K562 (cell line): ENCODE measurements around the gene CCDC187. TPM values are rescaled to one million over a fixed set of nuclear protein-coding genes. Genes with fewer than 3 reads are reported as not detected.

Experiments used
- ATAC-seq: fragments of 200-7000 bp; cut with Tn5 transposase; 3 replicates; pipeline ENCODE4 v1.9.1; 2020; ENCODE audit warnings: moderate library complexity
- BruUV-seq: library from RNA; stranded (reverse); fragments of 400-500 nt; replicated peaks from 2 replicates; lab custom pipeline; 2021; lab: Mats Ljungman, UMichigan
- CTCF ChIA-PET: fragments of 300-600 bp; formaldehyde crosslinking; extraction: SDS; loops from one replicate; lab custom pipeline; 2021; ENCODE audit warnings: low intra/inter-chr PET ratio; lab: Yijun Ruan, JAX
- POLR2A ChIA-PET: fragments of 300-600, 350-650 bp; sonication (Branson Sonifier 250); formaldehyde crosslinking; extraction: SDS; loops from one replicate; lab custom pipeline; 2021; ENCODE audit warnings: antibody characterized with exemption, inconsistent platforms; lab: Yijun Ruan, JAX
- DNase-seq, 4 experiments: peaks; one replicate each; pipeline versions ENCODE4 v3.0.0 to v3.0.0-alpha.2; 2011 to 2018; ENCODE audit warnings: low spot score in 3 of 4, mixed read lengths in 3 of 4; ENCODE audit errors: extremely low read depth in 1 of 4
- FAIRE-seq: peaks from 2 replicates; lab custom pipeline; 2011; peaks lifted over from hg19 to GRCh38; lab: Jason Lieb, UNC
- H2AFZ ChIP-seq: 2 replicates; pipeline ENCODE4 v1.6.0; 2011; ENCODE audit warnings: low read depth, low read length, control low read depth, inconsistent platforms
- H3K27ac ChIP-seq: fragments of 200-600 bp; 3 replicates; pipeline ENCODE4 v1.8.0; 2011; ENCODE audit warnings: low read depth, mild to moderate bottlenecking, control low read depth, inconsistent platforms, low read length, moderate library complexity, mixed read lengths; ENCODE audit errors: extremely low read depth
- H3K27me3 ChIP-seq, 2 experiments: fragments of 300-600 bp in 1 of 2; 2 replicates in 1 of 2; 3 replicates in 1 of 2; pipeline versions ENCODE4 v1.6.0 to v1.8.0; 2011; ENCODE audit warnings: inconsistent platforms in 2 of 2, low read length in 2 of 2, mild to moderate bottlenecking in 1 of 2, mixed read lengths in 1 of 2, moderate library complexity in 1 of 2; ENCODE audit not compliant: control insufficient read depth in 2 of 2, insufficient read depth in 2 of 2
- H3K36me3 ChIP-seq: fragments of 300-600 bp; 3 replicates; pipeline ENCODE4 v1.8.0; 2011; ENCODE audit warnings: mild to moderate bottlenecking, low read length, inconsistent platforms; ENCODE audit not compliant: control insufficient read depth, insufficient read depth
- H3K4me1 ChIP-seq, 2 experiments: fragments of 200-600 bp in 1 of 2; replicated peaks in 1 of 2; 2 replicates in 1 of 2; 3 replicates in 1 of 2; pipeline versions ENCODE4 v1.5.1 to v1.8.0; 2011; ENCODE audit warnings: inconsistent platforms in 2 of 2, low read length in 2 of 2, mild to moderate bottlenecking in 1 of 2, mixed read lengths in 1 of 2, moderate library complexity in 1 of 2; ENCODE audit not compliant: control insufficient read depth in 2 of 2, insufficient read depth in 2 of 2
- H3K4me2 ChIP-seq: 2 replicates; pipeline ENCODE4 v1.6.1; 2011; ENCODE audit warnings: low read length, control low read depth, inconsistent platforms, mixed read lengths; ENCODE audit not compliant: insufficient read depth
- H3K4me3 ChIP-seq: fragments of 200-600 bp; sonication (generic), shearing (Covaris generic); 2 replicates; pipeline ENCODE4 v1.5.1; 2016; ENCODE audit warnings: control low read depth, inconsistent platforms
- H3K79me2 ChIP-seq: fragments of 200-600 bp; 3 replicates; pipeline ENCODE4 v1.8.0; 2011; ENCODE audit warnings: low read length, inconsistent platforms; ENCODE audit not compliant: control insufficient read depth, insufficient read depth
- H3K9ac ChIP-seq, 2 experiments: 2 replicates each; pipeline versions ENCODE4 v1.6.0 to v1.6.1; 2011; ENCODE audit warnings: low read depth in 2 of 2, low read length in 2 of 2, control low read depth in 1 of 2, inconsistent platforms in 1 of 2, mild to moderate bottlenecking in 1 of 2, mixed read lengths in 1 of 2; ENCODE audit not compliant: insufficient read depth in 1 of 2
- H3K9me1 ChIP-seq: one replicate; pipeline ENCODE4 v1.6.0; 2011; ENCODE audit warnings: inconsistent platforms, mild to moderate bottlenecking, low read length, moderate library complexity; ENCODE audit not compliant: control insufficient read depth, insufficient read depth
- H3K9me3 ChIP-seq: replicated peaks from 2 replicates; pipeline ENCODE4 v1.5.1; 2011; ENCODE audit warnings: low read depth, low read length, inconsistent platforms; ENCODE audit not compliant: control insufficient read depth, insufficient read depth
- H4K20me1 ChIP-seq: replicated peaks from 2 replicates; pipeline ENCODE4 v1.6.1; 2011; ENCODE audit warnings: low read length, inconsistent platforms, mixed read lengths; ENCODE audit not compliant: control insufficient read depth, insufficient read depth
- DDX20 ChIP-seq: fragments of 450-650 bp; IDR thresholded peaks from 2 replicates; pipeline ENCODE4 v1.6.1; 2016; ENCODE audit warnings: missing genetic modification characterization, low read depth, mild to moderate bottlenecking, missing compliant biosample characterization, moderate library complexity
- HBP1 ChIP-seq: fragments of 450-650 bp; formaldehyde crosslinking; IDR thresholded peaks from 2 replicates; pipeline ENCODE4 v1.4.0; 2022; ENCODE audit warnings: missing genetic modification characterization
- POLR2AphosphoS2 ChIP-seq: IDR thresholded peaks from 2 replicates; pipeline ENCODE4 v1.6.1; 2012; ENCODE audit warnings: low read length, improper control_type of control experiment
- SNIP1 ChIP-seq: fragments of 450-650 bp; IDR thresholded peaks from 2 replicates; pipeline ENCODE4 v1.7.1; 2017; ENCODE audit warnings: low read depth, mild to moderate bottlenecking
- YY1 ChIP-seq, 3 experiments: IDR thresholded peaks; 2 replicates each; pipeline ENCODE4 v1.6.1; 2011; ENCODE audit warnings: low read length in 2 of 3, mild to moderate bottlenecking in 2 of 3, moderate library complexity in 2 of 3, borderline replicate concordance in 1 of 3, control low read depth in 1 of 3, low read depth in 1 of 3; ENCODE audit not compliant: insufficient read depth in 3 of 3, insufficient replicate concordance in 2 of 3, control insufficient read depth in 1 of 3, insufficient read length in 1 of 3; ENCODE audit errors: extremely low read depth in 1 of 3
- ZBTB7A ChIP-seq: IDR thresholded peaks from 2 replicates; pipeline ENCODE4 v1.6.1; 2011; ENCODE audit warnings: low read depth, mild to moderate bottlenecking, low read length, moderate library complexity, borderline replicate concordance; ENCODE audit not compliant: control insufficient read depth
- WGBS: fragments of 100-300 bp; shearing (Covaris generic); methylation state at CpG from one replicate; pipeline ENCODE4 v1.1.6; 2016; ENCODE audit warnings: low coverage, mixed read lengths; ENCODE audit not compliant: insufficient coverage; ENCODE audit errors: missing lambda C conversion rate; 5-methylcytosine and 5-hydroxymethylcytosine counted together
- in situ Hi-C: fragments of 300-500 bp; cut with MboI; formaldehyde crosslinking; loops from 4 replicates; pipeline ENCODE4 v1.15.0; 2018; ENCODE audit warnings: inconsistent platforms, mixed read lengths
- intact Hi-C: fragments of 100-400 bp; cut with micrococcal nuclease; formaldehyde crosslinking; loops from 2 replicates; pipeline ENCODE4 v1.14.2; 2022
- polyA plus RNA-seq, 8 experiments: library from polyadenylated mRNA; depleted of rRNA in 4 of 8; stranded (reverse) in 5 of 8; unstranded in 3 of 8; fragments of >200 nt; fragmentation: Nextera tagmentation in 2 of 8; fragmentation: Illumina TruSeq in 1 of 8; extraction: Ambion mirVana in 2 of 8; extraction: Trizol in 1 of 8; gene quantifications; 2 replicates each; pipeline versions ENCODE4 v1.2.1 to v1.2.3, GENCODE V29; 2011 to 2014; ENCODE audit warnings: inconsistent platforms in 1 of 8, missing spikeins in 1 of 8
- total RNA-seq, 7 experiments: library from RNA; depleted of rRNA in 6 of 7; stranded (reverse); fragments of >200 nt in 6 of 7; fragmentation: Illumina TruSeq in 2 of 7; extraction: Trizol in 2 of 7; gene quantifications; 2 replicates each; pipeline versions ENCODE4 v1.2.1 to v1.2.3, GENCODE V29; 2011 to 2021; ENCODE audit warnings: low replicate concordance in 1 of 7

Gene CCDC187
- total and polyA plus RNA-seq, 9 of the 15 experiments (the other 6 are each of a cell fraction or from before 2014, with no cell fraction given), result not detected

GRCh38 chr9:136248951-136249876 lies 54.7 kb downstream of the CCDC187 start:
- no TSS peak for BruUV-seq
- no peak overlapping the region; a peak in 1 of 4 replicates for H3K9ac ChIP-seq
- no peak overlapping the region for H3K4me2 ChIP-seq

More at GRCh38 chr9:136248951-136249876, 54.7 kb downstream of the CCDC187 start:
- intact Hi-C loops, result no loop called here
- H3K9me3 ChIP-seq, result no peaks in the 10 kb centered on the region
- H3K4me3 ChIP-seq, result no peak overlapping the region
- H4K20me1 ChIP-seq, result peaks cover 6% of the 10 kb centered on the region; the same call in 1 of the 2 replicates
- no peak overlapping the region for H3K27ac ChIP-seq
- peaks cover 17 to 65% of the 10 kb centered on the region in 2 experiments; a peak in 4 of 5 replicates for H3K27me3 ChIP-seq
- WGBS, result 35% methylated on average over 28 of the region's 30 CpGs
- H2AFZ ChIP-seq, result no peak overlapping the region
- H3K4me1 ChIP-seq, result peaks cover 11 to 66% of the 10 kb centered on the region in 2 experiments; a peak in 4 of 5 replicates
- TF ChIP-seq DDX20 (no peak), HBP1 (no peak), ZBTB7A (no peak), POLR2AphosphoS2 (no peak), SNIP1 (no peak), YY1 (IDR thresholded peaks at IDR 0.05; ENCODE audit: borderline replicate concordance in 1 of 3, control insufficient read depth in 1 of 3, extremely low read depth in 1 of 3, insufficient read depth in 3 of 3, insufficient read length in 1 of 3, insufficient replicate concordance in 2 of 3, low read depth in 1 of 3, low read length in 2 of 3) (no peak)
- TF ChIP-seq, all 486 proteins: peak for 0
- FAIRE-seq, result no peak
- Histone ChIP-seq H3K79me2 (peaks cover 12% of the 10 kb centered on the region), H3K9me1 (no peaks in the 10 kb centered on the region), H3K36me3 (no peaks in the 10 kb centered on the region)
- CTCF ChIA-PET, result no interaction called here
- POLR2A ChIA-PET, result no interaction called here
- DNase-seq, result no peak
- no peak for ATAC-seq
- in situ Hi-C loops, result no loop called here
